Amniotic epithelial cell (primary cell): ENCODE data around the gene RAB40B.
"Not testable (repeated sequence)": the region's sequence is repeated elsewhere in the genome, so short reads cannot be mapped to it uniquely, and the experiment has no call there.

ENCODE experiments used
- DNase-seq: peaks from one replicate; pipeline ENCODE4 v3.0.0-alpha.2; 2010; ENCODE audit warnings: low read depth

Gene RAB40B

GRCh38 chr17:82668024-82668630 lies 30.4 kb downstream of the RAB40B start:
- no peak for DNase-seq

DNA sequence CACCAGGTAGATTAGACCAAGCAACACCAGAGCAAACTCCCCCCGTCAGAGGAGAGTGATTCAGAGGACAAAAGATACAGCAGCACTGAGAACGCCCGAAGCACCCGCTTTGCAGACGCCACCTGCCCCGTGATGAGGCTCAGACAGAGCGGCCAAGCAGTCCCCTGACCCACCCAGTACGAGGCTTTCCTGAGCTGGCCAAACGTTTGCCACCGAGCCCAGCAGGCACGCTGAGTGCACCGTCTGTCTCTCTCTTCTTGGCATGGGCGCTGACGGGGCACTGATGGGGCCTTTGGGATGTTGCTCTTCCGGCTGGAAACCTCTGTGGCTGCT lies 30.9 kb downstream of the RAB40B start:
- no peak for DNase-seq

DNA sequence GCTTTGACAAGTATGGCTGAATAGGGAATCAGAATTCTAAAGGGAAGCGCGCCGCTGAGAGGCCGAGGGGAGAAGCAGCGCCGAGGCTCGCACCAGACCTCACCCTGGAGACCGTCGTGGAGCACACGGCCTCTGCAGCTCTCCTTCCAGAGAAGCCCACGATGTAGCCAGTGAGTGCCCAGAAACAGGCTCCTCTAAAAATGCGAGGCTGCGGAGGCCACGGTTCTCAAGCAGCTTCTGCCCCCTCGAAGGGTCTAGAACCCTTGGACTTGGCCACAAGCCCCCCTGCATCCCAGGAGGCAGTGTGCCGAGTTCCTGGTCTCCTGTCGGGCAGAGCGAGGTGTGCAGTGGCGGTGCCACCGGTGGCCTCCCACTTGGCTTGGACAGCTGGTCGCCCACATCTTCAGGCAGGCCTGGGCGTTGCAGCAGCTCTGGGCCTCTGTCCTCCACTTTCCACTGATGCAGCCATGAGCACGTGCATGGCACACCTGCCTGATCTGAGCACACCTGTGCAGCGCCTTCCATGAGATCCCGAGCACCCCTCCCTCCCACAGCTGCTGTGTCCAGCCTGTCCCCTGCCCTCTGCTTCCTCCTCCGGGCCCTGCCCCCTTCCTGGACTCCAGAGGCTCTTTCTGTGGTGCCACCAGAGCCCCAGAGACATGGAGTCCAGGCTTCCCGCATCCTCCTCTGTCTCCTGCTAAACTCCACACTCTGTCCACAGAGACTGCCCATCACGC lies 31.4 kb downstream of the RAB40B start:
- no peak for DNase-seq

DNA sequence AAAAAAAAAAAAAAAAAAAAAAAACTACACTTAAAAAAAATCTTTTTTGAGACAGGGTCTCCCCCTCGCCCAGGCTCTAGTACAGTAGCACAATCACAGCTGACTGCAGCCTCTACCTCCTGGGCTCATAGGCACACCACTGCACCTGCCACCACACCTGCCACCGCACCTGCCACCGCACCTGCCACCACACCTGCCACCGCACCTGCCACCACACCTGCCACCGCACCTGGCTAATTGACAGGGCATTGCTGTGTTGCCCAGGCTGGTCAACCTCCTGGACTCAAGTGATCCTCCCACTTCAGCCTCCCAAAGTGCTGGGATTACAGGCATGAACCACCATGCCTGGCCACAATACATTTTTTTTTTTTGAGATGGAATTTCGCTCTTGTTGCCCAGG lies 32.6 kb downstream of the RAB40B start:
- DNase-seq: no peak

DNA sequence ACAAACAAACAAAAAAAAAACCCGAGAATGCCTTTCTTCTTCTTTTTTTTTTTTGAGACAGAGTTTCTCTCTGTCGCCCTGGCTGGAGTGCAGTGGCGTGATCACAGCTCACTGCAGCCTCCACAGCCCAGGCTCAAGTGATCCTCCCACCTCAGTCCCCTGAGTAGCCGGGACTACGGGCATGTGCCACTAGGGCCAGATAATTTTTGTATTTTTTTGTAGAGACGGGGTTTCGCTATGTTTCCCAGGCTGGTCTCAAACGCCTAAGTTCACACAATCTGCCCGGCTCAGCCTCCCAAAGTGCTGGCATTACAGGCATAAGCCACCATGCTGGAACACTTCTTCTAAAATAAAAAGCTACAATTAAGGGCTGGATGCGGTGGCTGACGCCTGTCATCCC lies 33.3 kb downstream of the RAB40B start:
- no peak for DNase-seq

DNA sequence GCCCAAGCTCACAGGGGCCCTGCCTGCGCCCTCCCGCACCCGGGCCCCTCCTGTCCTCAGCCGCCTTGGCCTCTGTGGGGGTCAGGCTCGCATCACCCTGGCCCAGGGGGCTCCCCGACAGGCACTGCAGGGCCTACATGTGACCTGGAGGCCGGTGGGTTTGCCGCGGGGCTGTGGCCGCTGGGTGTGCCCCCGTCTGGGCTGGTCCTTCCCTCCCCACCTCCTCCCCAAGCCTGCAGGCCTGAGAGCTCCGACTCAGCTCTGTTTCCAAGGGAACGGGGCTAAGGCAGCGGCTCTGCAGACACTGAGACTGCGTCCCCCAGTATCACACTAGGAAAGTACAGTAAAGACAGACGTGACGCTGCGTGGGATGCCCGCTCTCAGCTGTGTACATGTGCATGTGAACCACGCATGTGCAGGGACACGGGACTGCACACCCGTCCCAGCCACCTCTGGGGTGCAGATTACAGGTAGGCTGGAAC lies 33.8 kb downstream of the RAB40B start:
- DNase-seq: no peak

DNA sequence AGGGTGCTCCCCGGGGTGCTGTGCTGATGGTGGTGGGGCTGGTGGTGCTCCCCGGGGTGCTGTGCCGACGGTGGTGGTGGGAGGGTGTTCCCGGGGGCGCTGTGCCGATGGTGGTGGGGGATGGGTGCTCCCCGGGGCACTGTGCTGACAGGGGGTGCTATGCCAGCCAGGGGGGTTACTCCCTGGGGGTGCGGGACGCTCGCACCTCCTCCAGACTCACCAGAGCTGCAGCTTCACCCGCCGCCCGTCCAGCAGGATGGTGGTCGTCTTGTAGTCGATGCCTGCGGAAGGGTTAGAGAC lies 34.3 kb downstream of the RAB40B start:
- DNase-seq: no peak

- no peak for DNase-seq
Measured at GRCh38 chr17:82663381-82664275, 34.9 kb downstream of the RAB40B start.

GRCh38 chr17:82662711-82663261 lies 35.7 kb downstream of the RAB40B start:
- DNase-seq: no peak

- no peak for DNase-seq
Measured at GRCh38 chr17:82661717-82662683, 36.5 kb downstream of the RAB40B start.

DNA sequence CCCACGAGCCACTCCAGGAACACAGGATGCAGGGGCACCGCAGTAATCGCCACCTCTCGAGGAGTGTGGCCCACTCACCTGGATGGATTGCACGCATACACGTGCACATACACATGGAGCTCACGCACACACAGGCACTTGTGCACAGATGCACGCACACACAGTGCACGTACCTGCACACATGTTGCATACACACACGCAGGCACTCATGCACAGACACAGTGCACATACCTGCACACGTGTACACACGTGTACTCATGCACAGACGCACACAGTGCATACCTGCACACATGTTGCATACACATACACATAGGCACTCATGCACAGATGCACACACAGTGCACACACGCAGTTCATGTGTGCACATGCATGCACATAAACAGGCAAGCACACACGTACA lies 38.6 kb downstream of the RAB40B start:
- DNase-seq: no peak

DNA sequence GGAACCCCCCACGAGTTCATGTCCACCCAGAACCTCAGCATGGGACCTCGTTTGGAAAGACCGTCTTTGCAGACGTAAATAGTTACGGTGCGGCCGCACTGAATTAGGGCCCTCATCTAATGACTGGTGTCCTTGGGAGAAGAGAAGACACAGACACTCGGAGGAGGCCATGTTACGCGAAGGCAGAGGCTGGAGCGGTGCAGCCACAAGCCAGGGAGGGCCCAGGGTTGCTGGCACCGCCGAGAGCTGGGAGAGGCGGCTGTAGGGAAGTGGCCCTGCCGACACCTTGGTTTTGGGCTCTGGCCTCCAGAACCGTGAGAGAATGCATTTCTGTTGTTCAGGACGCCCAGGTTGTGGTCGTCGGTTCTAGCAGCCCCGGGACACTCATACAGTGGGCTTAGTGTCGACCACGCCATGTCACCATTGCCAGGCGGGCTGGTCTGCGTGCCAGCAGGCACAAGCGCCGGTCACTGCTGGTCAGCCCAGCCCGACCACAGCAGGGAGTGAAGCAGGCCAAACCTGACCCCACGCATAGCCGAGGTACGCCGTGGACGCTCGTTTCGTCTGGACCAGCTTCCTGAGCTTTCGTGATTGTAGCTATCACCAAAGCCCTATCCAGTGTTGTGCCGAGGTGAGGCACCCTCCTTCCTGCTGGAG lies 39.6 kb downstream of the RAB40B start:
- DNase-seq: no peak

DNA sequence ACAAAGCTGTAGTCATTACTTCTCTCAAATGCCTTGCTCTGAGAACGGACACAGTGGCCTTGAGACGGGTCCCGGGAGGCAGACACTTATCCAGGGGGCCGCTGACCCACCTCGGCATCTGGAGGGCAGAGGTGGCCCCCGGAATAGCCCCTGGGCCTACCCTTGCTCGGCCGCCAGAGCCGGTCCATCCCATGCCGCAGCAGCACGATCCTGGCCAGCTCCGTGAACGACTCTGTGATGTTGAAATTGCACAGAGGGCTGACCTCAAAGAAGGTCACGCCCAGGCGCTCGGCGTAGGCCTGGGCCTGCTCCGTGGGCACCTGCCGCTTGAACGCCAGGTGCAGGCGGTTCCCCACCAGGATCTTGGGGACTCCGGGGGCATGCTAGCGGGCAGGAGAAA lies 40.2 kb downstream of the RAB40B start:
- DNase-seq: no peak

DNA sequence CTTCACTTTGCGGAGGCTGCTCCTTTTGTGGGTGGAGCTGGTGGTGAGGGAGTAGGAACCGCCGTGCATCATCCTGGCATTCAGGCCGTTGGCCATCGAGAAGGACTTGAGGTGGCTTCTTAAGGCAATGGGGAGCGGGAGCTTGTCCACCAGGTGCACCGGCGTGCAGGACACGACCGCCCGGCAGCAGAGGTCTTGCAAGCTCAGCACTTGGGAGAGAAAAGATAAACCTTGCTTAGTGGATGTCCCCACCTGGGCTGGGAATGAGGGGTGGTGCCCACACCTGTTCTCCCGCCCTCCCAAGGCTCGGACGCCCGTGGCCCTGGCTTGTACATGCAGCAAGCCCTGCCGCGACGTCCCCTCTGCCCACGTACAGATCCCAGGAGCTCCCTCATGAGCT lies 40.6 kb downstream of the RAB40B start:
- DNase-seq: no peak

DNA sequence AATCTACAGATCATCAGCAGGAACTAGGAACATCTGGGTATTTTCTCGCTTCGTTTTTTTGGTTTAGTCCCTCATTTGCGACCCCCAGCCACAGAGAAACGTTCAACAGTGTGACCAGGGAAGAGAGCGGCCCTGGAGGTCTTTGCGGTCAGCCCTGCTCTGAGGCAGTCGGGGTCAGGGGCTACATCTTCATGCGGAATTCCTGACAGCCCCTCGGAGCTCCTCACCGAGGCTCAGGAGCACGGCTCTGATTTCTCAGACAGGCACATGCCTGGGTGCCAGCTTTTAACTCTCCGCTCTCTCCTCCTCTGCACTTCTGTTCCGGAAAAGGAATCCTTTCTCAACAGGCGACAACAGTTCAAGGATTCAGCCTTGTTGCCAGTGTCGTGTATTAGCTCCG lies 42.2 kb downstream of the RAB40B start:
- DNase-seq: no peak

GRCh38 chr17:82655523-82655922 lies 43.0 kb downstream of the RAB40B start:
- DNase-seq: no peak

DNA sequence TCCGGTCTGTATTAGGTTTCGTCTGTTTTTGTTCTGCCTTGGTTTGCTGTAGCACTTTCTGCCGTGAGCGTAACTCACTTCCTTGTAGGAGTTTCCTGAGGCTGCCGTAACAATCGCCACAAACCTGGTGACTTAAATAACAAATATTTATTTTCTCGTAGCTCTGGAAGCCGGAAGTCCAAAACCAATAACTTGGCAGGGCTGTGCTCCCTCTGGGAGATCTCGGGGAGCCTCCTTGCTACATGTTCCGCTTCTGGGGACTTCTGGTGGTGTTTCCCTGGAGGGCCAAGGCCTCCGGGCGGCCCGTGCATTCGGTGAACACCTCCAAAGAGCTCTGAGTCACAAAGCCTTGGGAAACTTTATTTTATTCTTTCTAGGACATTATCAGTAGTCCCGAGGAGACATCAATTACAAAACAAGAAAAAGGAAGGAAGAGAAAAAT lies 43.4 kb downstream of the RAB40B start:
- no peak for DNase-seq

- not testable (repeated sequence) for DNase-seq
Measured at GRCh38 chr17:82654611-82655010, 43.9 kb downstream of the RAB40B start.

GRCh38 chr17:82653651-82654528 lies 44.6 kb downstream of the RAB40B start:
- no peak for DNase-seq

DNA sequence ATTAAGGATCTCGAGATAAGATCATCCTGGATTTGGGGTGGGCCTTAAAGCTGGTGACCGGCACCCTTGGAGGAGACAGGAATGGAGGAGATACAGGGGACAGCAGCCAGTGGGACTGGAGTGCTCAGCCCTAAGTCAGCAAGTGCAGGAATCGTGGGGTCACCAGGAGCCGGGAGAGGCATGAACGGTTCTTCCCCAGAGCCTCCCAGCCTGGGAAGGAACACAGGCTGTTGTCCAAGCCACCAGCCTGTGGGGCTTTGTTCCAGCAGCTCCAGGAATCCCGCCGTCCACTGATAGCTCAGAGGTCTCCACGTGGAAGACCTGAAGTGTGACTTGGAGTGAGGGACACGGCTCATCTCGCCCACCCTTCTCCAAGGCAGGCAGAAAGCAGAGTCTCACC lies 47.8 kb downstream of the RAB40B start:
- DNase-seq: no peak
